ENCODE results near the gene STAB2.

STAB2 gene

GRCh38 chr12:103656291-103656690, 69.2 kb downstream of the STAB2 start:
- DNase-seq = no peak

- DNase-seq = no peak
Measured at GRCh38 chr12:103657331-103657730, 70.3 kb downstream of the STAB2 start.

GRCh38 chr12:103664626-103665025, 77.6 kb downstream of the STAB2 start:
- no peak for DNase-seq

GRCh38 chr12:103665971-103666370, 78.9 kb downstream of the STAB2 start:
- no peak for DNase-seq

GRCh38 chr12:103667125-103667524, 80.1 kb downstream of the STAB2 start:
- DNase-seq = no peak

GRCh38 chr12:103668520-103668919, 81.4 kb downstream of the STAB2 start:
- DNase-seq = no peak

GRCh38 chr12:103671367-103671766, 84.3 kb downstream of the STAB2 start:
- DNase-seq = no peak

- DNase-seq = no peak
Measured at GRCh38 chr12:103672401-103673119, 85.5 kb downstream of the STAB2 start.

GRCh38 chr12:103673487-103673886, 86.4 kb downstream of the STAB2 start:
- DNase-seq = no peak

- DNase-seq = no peak
Measured at GRCh38 chr12:103673891-103674375, 86.9 kb downstream of the STAB2 start.

GRCh38 chr12:103676893-103677292, 89.8 kb downstream of the STAB2 start:
- DNase-seq = no peak

- DNase-seq = no peak
Measured at GRCh38 chr12:103677341-103677740, 90.3 kb downstream of the STAB2 start.

GRCh38 chr12:103677905-103678304, 90.8 kb downstream of the STAB2 start:
- DNase-seq = no peak

GRCh38 chr12:103679421-103680170, 92.5 kb downstream of the STAB2 start:
- no peak for DNase-seq

GRCh38 chr12:103680591-103681141, 93.6 kb downstream of the STAB2 start:
- DNase-seq = peak; percentile 42

- no peak for DNase-seq
Measured at GRCh38 chr12:103686026-103686425, 99.0 kb downstream of the STAB2 start.

GRCh38 chr12:103687253-103687652, 100.2 kb downstream of the STAB2 start:
- DNase-seq = no peak

- no peak for DNase-seq
Measured at GRCh38 chr12:103688376-103689063, 101.4 kb downstream of the STAB2 start.

GRCh38 chr12:103690426-103690825, 103.4 kb downstream of the STAB2 start:
- no peak for DNase-seq

GRCh38 chr12:103691063-103691462, 104.0 kb downstream of the STAB2 start:
- DNase-seq = no peak

- no peak for DNase-seq
Measured at GRCh38 chr12:103696101-103696500, 109.0 kb downstream of the STAB2 start.

- DNase-seq = no peak
Measured at GRCh38 chr12:103697971-103698751, 111.1 kb downstream of the STAB2 start.
